Smooth muscle cell (in vitro differentiated cells): ENCODE data around the gene MFN2. TPM values are rescaled to one million over a fixed set of nuclear protein-coding genes. Genes with fewer than 3 reads are reported as not detected.
"Not testable (repeated sequence)": the region's sequence is repeated elsewhere in the genome, so short reads cannot be mapped to it uniquely, and the experiment has no call there.

ENCODE experiments used
- DNase-seq: peaks from one replicate; lab custom pipeline; 2025; ENCODE audit not compliant: unreplicated experiment; lab: John Stamatoyannopoulos, UW
- H2AFZ ChIP-seq: fragments of 200-600 bp; sonication (generic); 2 replicates; pipeline ENCODE4 v1.6.0; 2016; ENCODE audit warnings: antibody characterized with exemption, low read depth, mild to moderate bottlenecking
- H3F3A ChIP-seq: fragments of 200-600 bp; sonication (generic); 2 replicates; pipeline ENCODE4 v1.6.0; 2017; ENCODE audit warnings: antibody characterized with exemption, low read depth
- H3K27ac ChIP-seq: fragments of 200-600 bp; sonication (generic); 2 replicates; pipeline ENCODE4 v1.5.1; 2016; ENCODE audit warnings: low read depth, mild to moderate bottlenecking
- H3K27me3 ChIP-seq: fragments of 200-600 bp; sonication (generic); 2 replicates; pipeline ENCODE4 v1.6.1; 2016; ENCODE audit warnings: low read depth, mild to moderate bottlenecking
- H3K36me3 ChIP-seq: fragments of 200-600 bp; sonication (generic); 2 replicates; pipeline ENCODE4 v1.5.1; 2016; ENCODE audit warnings: low read depth
- H3K4me1 ChIP-seq: fragments of 200-600 bp; sonication (generic); 2 replicates; pipeline ENCODE4 v1.5.1; 2016; ENCODE audit warnings: low read depth
- H3K4me2 ChIP-seq: fragments of 200-600 bp; sonication (generic); 2 replicates; pipeline ENCODE4 v1.6.0; 2016; ENCODE audit warnings: mild to moderate bottlenecking
- H3K4me3 ChIP-seq: fragments of 200-600 bp; sonication (generic); 2 replicates; pipeline ENCODE4 v1.5.1; 2016; ENCODE audit warnings: mild to moderate bottlenecking
- H3K79me2 ChIP-seq: fragments of 200-600 bp; sonication (generic); 2 replicates; pipeline ENCODE4 v1.6.0; 2016; ENCODE audit warnings: low read depth, mild to moderate bottlenecking
- H3K9ac ChIP-seq: fragments of 200-600 bp; sonication (generic); 2 replicates; pipeline ENCODE4 v1.6.0; 2016; ENCODE audit warnings: low read depth
- H3K9me3 ChIP-seq: fragments of 200-600 bp; sonication (generic); replicated peaks from 2 replicates; pipeline ENCODE4 v1.5.1; 2016; ENCODE audit warnings: low read depth
- H4K20me1 ChIP-seq: fragments of 200-600 bp; sonication (generic); 2 replicates; pipeline ENCODE4 v1.6.0; 2016; ENCODE audit warnings: low read depth
- WGBS: methylation state at CpG from one replicate; pipeline ENCODE4 v1.1.7; 2016; ENCODE audit warnings: low lambda C conversion rate; 5-methylcytosine and 5-hydroxymethylcytosine counted together
- polyA plus RNA-seq: library from polyadenylated mRNA; unstranded; fragments of >200 nt; fragmentation: Nextera tagmentation; extraction: Ambion mirVana; gene quantifications from 2 replicates; pipeline ENCODE4 v1.2.1, GENCODE V29; 2016
- total RNA-seq: library from RNA; depleted of rRNA; stranded (reverse); fragments of >200 nt; gene quantifications from 2 replicates; pipeline ENCODE4 v1.2.3, GENCODE V29; 2014
- TF ChIP-seq, protein P1 (sequence below): fragments of 200-600 bp; sonication (generic); IDR thresholded peaks from 2 replicates; pipeline ENCODE4 v1.5.1; 2017; ENCODE audit warnings: borderline replicate concordance, mild to moderate bottlenecking, antibody characterized with exemption; ENCODE audit not compliant: insufficient read depth, poor library complexity, severe bottlenecking

The MFN2 gene
- total and polyA plus RNA-seq, 2 experiments from 2014 or later = 30.0 to 39.7 TPM

DNA sequence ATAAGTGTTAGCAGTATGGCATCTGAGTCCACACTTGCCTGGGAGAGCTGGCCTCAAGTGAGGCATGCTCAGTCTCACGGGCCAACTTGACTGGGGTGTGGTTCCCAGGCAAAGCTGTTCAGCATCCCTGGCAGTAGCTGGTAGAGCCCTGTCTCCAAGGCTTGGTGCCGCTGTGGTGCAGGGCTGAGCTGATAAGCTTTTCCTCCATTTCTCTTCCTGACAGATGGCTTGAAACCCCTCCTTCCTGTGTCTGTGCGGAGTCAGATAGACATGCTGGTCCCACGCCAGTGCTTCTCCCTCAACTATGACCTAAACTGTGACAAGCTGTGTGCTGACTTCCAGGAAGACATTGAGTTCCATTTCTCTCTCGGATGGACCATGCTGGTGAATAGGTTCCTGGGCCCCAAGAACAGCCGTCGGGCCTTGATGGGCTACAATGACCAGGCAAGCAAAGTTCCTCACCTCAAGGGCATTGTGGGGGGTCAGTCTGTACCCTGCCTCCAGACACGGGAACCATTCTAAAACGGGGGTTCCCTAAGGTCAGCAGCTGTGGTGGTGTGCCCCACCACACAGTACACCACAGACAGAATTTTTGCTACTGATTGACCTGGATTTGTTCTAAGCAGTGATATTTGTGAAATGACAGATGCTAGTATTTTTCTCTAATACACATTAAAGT lies 25.4 kb downstream of the MFN2 start:
- no peaks in the 10 kb centered on the region for H3K4me1 ChIP-seq
- H4K20me1 ChIP-seq = no peaks in the 10 kb centered on the region
- no peak overlapping the region for H2AFZ ChIP-seq
- H3F3A ChIP-seq = no peaks in the 10 kb centered on the region
- H3K4me3 ChIP-seq = no peak overlapping the region
- H3K79me2 ChIP-seq = no peaks in the 10 kb centered on the region
- H3K9ac ChIP-seq = no peak overlapping the region
- TF ChIP-seq, protein P1, sequence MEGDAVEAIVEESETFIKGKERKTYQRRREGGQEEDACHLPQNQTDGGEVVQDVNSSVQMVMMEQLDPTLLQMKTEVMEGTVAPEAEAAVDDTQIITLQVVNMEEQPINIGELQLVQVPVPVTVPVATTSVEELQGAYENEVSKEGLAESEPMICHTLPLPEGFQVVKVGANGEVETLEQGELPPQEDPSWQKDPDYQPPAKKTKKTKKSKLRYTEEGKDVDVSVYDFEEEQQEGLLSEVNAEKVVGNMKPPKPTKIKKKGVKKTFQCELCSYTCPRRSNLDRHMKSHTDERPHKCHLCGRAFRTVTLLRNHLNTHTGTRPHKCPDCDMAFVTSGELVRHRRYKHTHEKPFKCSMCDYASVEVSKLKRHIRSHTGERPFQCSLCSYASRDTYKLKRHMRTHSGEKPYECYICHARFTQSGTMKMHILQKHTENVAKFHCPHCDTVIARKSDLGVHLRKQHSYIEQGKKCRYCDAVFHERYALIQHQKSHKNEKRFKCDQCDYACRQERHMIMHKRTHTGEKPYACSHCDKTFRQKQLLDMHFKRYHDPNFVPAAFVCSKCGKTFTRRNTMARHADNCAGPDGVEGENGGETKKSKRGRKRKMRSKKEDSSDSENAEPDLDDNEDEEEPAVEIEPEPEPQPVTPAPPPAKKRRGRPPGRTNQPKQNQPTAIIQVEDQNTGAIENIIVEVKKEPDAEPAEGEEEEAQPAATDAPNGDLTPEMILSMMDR = no peak
- H3K27ac ChIP-seq = no peak overlapping the region
- peaks cover 28% of the 10 kb centered on the region for H3K36me3 ChIP-seq
- H3K4me2 ChIP-seq = no peak overlapping the region
- no peaks in the 10 kb centered on the region for H3K9me3 ChIP-seq
- no peak for DNase-seq
- no peaks in the 10 kb centered on the region for H3K27me3 ChIP-seq
- 94% methylated on average over 9 of the region's 9 CpGs for WGBS

DNA sequence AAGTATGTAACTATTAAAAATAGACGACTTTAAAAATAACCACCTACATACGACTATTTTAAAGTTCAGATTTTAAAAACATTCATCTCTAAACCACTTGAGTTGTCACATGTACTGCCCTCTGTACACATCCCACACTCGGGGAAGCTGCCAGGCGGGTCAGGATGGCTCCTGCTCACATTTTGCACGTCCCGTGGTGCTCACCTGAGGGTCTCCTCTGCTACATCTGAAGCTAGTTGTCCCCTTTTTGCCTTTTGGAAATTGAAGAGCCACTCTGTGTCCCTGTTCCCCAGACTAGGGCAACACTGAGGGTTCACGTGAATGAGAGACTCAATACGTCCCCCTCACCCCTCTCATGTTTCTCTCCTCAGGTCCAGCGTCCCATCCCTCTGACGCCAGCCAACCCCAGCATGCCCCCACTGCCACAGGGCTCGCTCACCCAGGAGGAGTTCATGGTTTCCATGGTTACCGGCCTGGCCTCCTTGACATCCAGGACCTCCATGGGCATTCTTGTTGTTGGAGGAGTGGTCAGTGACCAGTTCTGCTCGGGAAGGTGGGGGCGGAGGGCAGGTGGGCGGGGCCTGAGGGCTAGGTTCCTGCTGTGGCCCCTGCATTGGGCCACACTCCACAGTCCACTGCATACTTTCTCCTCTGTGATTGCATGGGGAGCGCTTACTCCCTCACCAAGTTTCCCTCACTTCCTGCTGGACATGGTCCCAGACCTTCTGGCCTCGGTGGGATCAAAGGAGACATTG lies 26.1 kb downstream of the MFN2 start:
- WGBS = 97% methylated on average over 17 of the region's 17 CpGs
- Histone ChIP-seq H3K9ac (no peak overlapping the region), H3F3A (no peaks in the 10 kb centered on the region), H3K4me3 (no peak overlapping the region), H3K9me3 (no peaks in the 10 kb centered on the region), H3K4me2 (no peak overlapping the region), H3K27me3 (no peaks in the 10 kb centered on the region), H3K27ac (no peak overlapping the region), H3K79me2 (no peaks in the 10 kb centered on the region), H3K36me3 (peaks cover 28% of the 10 kb centered on the region), H2AFZ (no peak overlapping the region), H3K4me1 (no peaks in the 10 kb centered on the region), H4K20me1 (no peaks in the 10 kb centered on the region)
- DNase-seq = no peak
- TF ChIP-seq, protein P1 = no peak

DNA sequence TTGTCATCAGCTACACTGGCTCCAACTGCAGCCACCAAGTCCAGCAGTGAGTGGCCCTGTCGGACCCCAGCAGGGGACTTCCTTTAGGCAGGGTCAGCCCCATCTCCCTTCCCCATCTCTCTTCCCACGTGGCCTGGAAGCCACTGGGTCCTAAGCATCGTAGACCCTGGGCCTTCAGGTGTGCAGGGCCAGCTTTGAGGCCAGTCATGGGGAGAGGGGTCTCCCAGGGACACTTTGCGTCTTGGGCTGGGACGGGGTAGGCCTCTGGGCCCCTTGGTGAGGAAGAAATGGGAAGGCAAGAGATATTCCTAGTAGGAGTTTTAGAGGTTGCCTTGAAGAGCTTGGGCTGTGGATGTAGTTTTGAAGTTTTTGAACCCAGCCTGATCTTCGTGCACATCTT lies 27.0 kb downstream of the MFN2 start:
- DNase-seq = no peak
- 96% methylated on average over 6 of the region's 6 CpGs for WGBS

DNA sequence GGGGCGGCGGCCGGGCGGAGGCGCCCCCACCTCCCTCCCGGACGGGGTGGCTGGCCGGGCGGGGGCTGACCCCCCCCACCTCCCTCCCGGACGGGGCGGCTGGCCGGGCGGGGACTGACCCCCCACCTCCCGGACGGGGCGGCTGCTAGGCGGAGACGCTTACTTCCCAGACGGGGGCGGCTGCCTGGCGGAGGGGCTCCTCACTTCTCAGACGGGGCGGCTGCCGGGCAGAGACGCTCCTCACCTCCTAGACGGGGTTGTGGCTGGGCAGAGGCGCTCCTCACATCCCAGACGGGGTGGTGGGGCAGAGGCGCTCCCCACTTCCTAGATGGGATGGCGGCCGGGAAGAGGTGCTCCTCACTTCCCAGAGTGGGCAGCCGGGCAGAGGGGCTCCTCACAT lies 28.1 kb downstream of the MFN2 start:
- not testable (repeated sequence) for DNase-seq, H3K79me2 ChIP-seq, H4K20me1 ChIP-seq, H3K27me3 ChIP-seq, H3K4me2 ChIP-seq, H3K9me3 ChIP-seq, H2AFZ ChIP-seq, H3K27ac ChIP-seq, H3K4me1 ChIP-seq, H3K9ac ChIP-seq, H3F3A ChIP-seq, H3K4me3 ChIP-seq
- H3K36me3 ChIP-seq = peaks cover 13% of the 10 kb centered on the region
- 100% methylated on average over 12 of the region's 33 CpGs for WGBS

More for the DNA sequence above, 27.0 kb downstream of the MFN2 start:
- no peaks in the 10 kb centered on the region for H3K4me1 ChIP-seq
- H3K27me3 ChIP-seq = no peaks in the 10 kb centered on the region
- no peak overlapping the region for H2AFZ ChIP-seq
- no peak overlapping the region for H3K4me2 ChIP-seq
- no peaks in the 10 kb centered on the region for H3K79me2 ChIP-seq
- H3F3A ChIP-seq = no peaks in the 10 kb centered on the region
- TF ChIP-seq, protein P1 = no peak
- H3K36me3 ChIP-seq = peaks cover 20% of the 10 kb centered on the region
- no peaks in the 10 kb centered on the region for H4K20me1 ChIP-seq
- H3K4me3 ChIP-seq = no peak overlapping the region
- no peaks in the 10 kb centered on the region for H3K9me3 ChIP-seq
- no peak overlapping the region for H3K9ac ChIP-seq
- H3K27ac ChIP-seq = no peak overlapping the region
